Nephron progenitor cell (in vitro differentiated cells): Measurements from ENCODE around the gene OR4F15.
"Not testable (repeated sequence)": the region's sequence is repeated elsewhere in the genome, so short reads cannot be mapped to it uniquely, and the experiment has no call there.

ENCODE experiments used
- DNase-seq: peaks from one replicate; pipeline ENCODE4 v3.0.0; 2021
- H3K27ac Mint-ChIP-seq: 2 replicates; pipeline ENCODE4 v1.8.0; 2021; ENCODE audit warnings: mild to moderate bottlenecking, moderate library complexity, mixed read lengths
- H3K27me3 Mint-ChIP-seq: 2 replicates; pipeline ENCODE4 v1.8.0; 2021; ENCODE audit warnings: mild to moderate bottlenecking, low read depth, mixed read lengths; ENCODE audit not compliant: poor library complexity
- H3K36me3 Mint-ChIP-seq: 2 replicates; pipeline ENCODE4 v1.8.0; 2021; ENCODE audit warnings: low read depth, mixed read lengths
- H3K4me1 Mint-ChIP-seq: 2 replicates; pipeline ENCODE4 v1.8.0; 2021; ENCODE audit warnings: mixed read lengths
- H3K4me3 Mint-ChIP-seq: 2 replicates; pipeline ENCODE4 v1.8.0; 2021; ENCODE audit warnings: mild to moderate bottlenecking, moderate library complexity, mixed read lengths
- H3K9me3 Mint-ChIP-seq: 2 replicates; pipeline ENCODE4 v1.8.0; 2021; ENCODE audit warnings: mild to moderate bottlenecking, moderate library complexity, mixed read lengths
- CTCF ChIP-seq: fragments of 200-600 bp; sonication (generic); IDR thresholded peaks from 2 replicates; pipeline ENCODE4 v1.5.0; 2021; ENCODE audit warnings: antibody characterized with exemption

Gene OR4F15

GRCh38 chr15:101775136-101775535 is 36.9 kb upstream of the OR4F15 start:
- TF ChIP-seq CTCF, result no peak
- Mint-ChIP-seq H3K4me3 (no peak overlapping the region), H3K27me3 (peaks cover 32% of the 10 kb centered on the region), H3K36me3 (no peaks in the 10 kb centered on the region), H3K27ac (no peak overlapping the region), H3K9me3 (no peaks in the 10 kb centered on the region), H3K4me1 (no peaks in the 10 kb centered on the region)
- DNase-seq, result no peak

DNA sequence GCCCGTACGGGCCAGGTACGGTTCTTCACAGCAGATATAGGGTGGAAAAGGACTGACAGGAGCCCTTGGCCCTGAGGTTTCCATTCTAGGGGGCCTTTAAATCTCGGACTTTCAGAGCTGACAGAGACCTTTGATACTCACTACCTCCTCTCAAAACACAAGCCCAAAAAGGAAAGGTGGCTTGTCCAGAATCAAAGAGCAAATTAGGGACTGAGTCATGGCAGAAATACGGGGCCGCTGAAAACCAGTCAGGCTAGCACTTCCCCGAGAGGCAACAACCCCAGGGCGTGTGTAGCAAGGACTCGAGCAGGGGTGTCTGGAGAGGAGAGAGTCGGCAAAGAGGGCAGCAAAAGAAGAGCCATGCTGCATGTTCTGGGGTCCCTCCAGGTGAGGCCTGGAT is 33.4 kb upstream of the OR4F15 start:
- not testable (repeated sequence) for H3K27ac Mint-ChIP-seq, H3K4me1 Mint-ChIP-seq, DNase-seq

DNA sequence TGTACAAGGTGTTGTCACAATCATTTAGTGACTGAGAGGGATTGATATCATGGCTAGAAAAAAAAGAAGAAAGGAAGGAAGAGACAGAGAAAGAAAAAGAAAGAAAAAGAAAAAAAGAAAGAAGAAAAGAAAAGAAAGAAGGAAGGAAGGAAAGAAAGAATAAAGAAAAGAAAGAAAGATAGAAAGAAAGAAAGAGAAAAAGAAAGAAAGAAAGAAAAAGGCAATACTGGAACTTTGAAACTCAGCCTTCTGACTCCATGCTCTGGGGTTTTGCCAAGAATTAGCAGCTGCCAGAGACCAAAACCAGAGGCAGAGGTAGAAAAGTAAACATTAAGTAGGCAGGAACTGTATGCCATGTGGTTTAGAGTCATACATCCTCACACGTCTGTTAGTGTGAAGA is 31.8 kb upstream of the OR4F15 start:
- H3K9me3 Mint-ChIP-seq, H3K4me3 Mint-ChIP-seq, H3K4me1 Mint-ChIP-seq, DNase-seq, H3K36me3 Mint-ChIP-seq, H3K27ac Mint-ChIP-seq: not testable (repeated sequence)
- H3K27me3 Mint-ChIP-seq, result peaks cover 31% of the 10 kb centered on the region

More for the DNA sequence above, 33.4 kb upstream of the OR4F15 start:
- peaks cover 21% of the 10 kb centered on the region for H3K27me3 Mint-ChIP-seq
- H3K36me3 Mint-ChIP-seq, H3K9me3 Mint-ChIP-seq, H3K4me3 Mint-ChIP-seq: not testable (repeated sequence)

- no peak for DNase-seq
- Mint-ChIP-seq H3K27ac (no peak overlapping the region), H3K4me1 (no peaks in the 10 kb centered on the region), H3K36me3 (no peaks in the 10 kb centered on the region), H3K27me3 (peaks cover 36% of the 10 kb centered on the region), H3K4me3 (no peak overlapping the region), H3K9me3 (no peaks in the 10 kb centered on the region)
- TF ChIP-seq CTCF, result no peak
Measured at GRCh38 chr15:101781928-101782327, 30.1 kb upstream of the OR4F15 start.

- Mint-ChIP-seq H3K4me3 (no peak overlapping the region), H3K9me3 (no peaks in the 10 kb centered on the region), H3K36me3 (no peaks in the 10 kb centered on the region), H3K4me1 (no peaks in the 10 kb centered on the region), H3K27ac (no peak overlapping the region), H3K27me3 (peaks cover 28% of the 10 kb centered on the region)
- TF ChIP-seq CTCF, result no peak
- DNase-seq, result no peak
Measured at GRCh38 chr15:101784644-101785043, 27.4 kb upstream of the OR4F15 start.

DNA sequence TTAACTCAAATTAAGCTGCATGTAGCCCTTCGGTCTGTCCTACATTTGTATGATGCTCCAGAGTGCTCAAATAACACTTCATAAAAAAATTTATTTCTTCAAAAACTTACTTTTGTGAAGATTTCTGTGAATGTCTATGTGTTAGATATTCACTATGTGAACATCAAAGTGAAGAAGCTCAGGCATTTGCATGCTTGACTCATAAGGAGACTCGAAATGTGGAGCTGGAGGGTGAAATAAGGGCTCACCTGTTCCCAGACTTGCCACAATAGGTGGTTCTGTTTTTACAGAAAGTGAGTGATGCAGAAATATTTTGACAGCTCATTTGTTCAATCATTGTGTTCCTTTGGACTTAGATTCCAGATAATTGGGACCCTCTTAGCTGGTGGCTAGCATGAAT is 25.6 kb upstream of the OR4F15 start:
- H3K4me3 Mint-ChIP-seq, H3K27ac Mint-ChIP-seq, H3K9me3 Mint-ChIP-seq, DNase-seq, H3K4me1 Mint-ChIP-seq, H3K36me3 Mint-ChIP-seq: not testable (repeated sequence)
- H3K27me3 Mint-ChIP-seq, result peaks cover 29% of the 10 kb centered on the region

DNA sequence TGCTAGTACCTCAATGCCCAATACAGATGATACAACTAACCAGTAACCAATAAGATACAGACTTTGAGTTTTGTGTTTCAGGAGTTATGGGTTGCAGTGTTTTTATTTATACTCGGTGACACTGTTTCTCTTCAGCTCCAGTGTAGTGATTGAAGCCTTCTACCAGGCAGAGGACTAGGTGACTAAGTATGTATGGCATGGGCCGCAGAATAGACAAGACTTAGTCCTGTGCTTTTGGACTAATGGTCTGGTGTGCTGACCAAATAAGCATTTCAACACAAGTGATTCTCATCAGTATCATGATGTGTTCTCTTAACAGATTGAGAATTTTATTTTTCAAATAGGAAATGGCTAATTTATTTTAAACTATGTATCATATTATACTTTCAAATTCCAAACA is 24.0 kb upstream of the OR4F15 start:
- DNase-seq, H3K36me3 Mint-ChIP-seq, H3K27ac Mint-ChIP-seq, H3K4me3 Mint-ChIP-seq, H3K9me3 Mint-ChIP-seq, H3K4me1 Mint-ChIP-seq: not testable (repeated sequence)
- peaks cover 29% of the 10 kb centered on the region for H3K27me3 Mint-ChIP-seq

DNA sequence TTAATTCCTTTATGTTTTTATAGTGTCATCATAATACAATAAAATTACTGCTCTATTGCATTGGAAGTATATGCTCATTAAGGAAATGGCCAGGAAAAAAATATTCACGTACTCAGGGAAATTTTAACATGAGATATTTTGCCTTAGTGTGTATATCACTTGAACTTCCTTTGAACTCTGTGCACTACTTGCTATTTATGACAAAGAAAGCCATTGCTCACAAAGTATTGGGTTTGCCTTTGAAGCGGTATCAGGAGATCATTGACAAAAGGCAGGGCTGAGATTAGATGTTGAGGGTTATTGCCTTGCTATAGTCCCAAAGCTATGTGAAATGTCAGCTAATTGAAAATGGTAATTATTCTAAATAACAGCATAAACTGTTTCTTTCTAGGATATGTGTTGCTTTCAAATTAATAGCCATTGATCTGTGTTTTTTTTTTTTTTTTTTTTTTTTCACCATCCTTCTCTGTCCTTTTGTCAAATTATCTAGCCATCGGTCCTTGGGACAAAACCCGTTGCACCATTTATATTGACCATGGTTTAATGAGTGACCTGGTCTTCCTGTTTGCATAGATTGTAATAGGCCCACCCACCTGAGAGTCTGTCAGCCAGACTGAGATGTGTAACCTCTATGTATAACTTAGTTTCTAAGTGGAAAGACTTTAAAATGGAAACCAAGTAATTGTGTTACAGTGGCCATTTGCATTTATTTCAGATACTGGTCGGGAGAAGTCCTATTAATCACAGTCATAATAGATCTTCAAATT is 23.3 kb upstream of the OR4F15 start:
- H3K36me3 Mint-ChIP-seq, H3K27ac Mint-ChIP-seq, H3K9me3 Mint-ChIP-seq, H3K4me3 Mint-ChIP-seq, DNase-seq, H3K4me1 Mint-ChIP-seq: not testable (repeated sequence)
- H3K27me3 Mint-ChIP-seq, result peaks cover 29% of the 10 kb centered on the region

GRCh38 chr15:101790748-101791147 is 21.3 kb upstream of the OR4F15 start:
- H3K9me3 Mint-ChIP-seq, H3K27ac Mint-ChIP-seq, H3K4me3 Mint-ChIP-seq, DNase-seq, H3K4me1 Mint-ChIP-seq, H3K36me3 Mint-ChIP-seq: not testable (repeated sequence)
- peaks cover 23% of the 10 kb centered on the region for H3K27me3 Mint-ChIP-seq

GRCh38 chr15:101793981-101794380 is 18.0 kb upstream of the OR4F15 start:
- peaks cover 32% of the 10 kb centered on the region for H3K27me3 Mint-ChIP-seq
- H3K4me3 Mint-ChIP-seq, result not testable (repeated sequence)

More at GRCh38 chr15:101793981-101794380, 18.0 kb upstream of the OR4F15 start:
- DNase-seq, H3K27ac Mint-ChIP-seq, H3K9me3 Mint-ChIP-seq, H3K4me1 Mint-ChIP-seq, H3K36me3 Mint-ChIP-seq: not testable (repeated sequence)
